Peyer's patch (tissue), 4 donors: Measurements from ENCODE around the gene PRIM1. TPM values are rescaled to one million over a fixed set of nuclear protein-coding genes. Genes with fewer than 3 reads are reported as not detected.
A peak's percentile ranks its signal among the peaks of the same experiment; 100 is the strongest.

Experiments
- DNase-seq, 3 donors: peaks; one replicate each; pipeline ENCODE4 v3.0.0-alpha.2; 2017 to 2019
- H3K27ac ChIP-seq, 4 donors: fragments of 200-600 bp; sonication (generic); one replicate each; pipeline ENCODE4 v1.5.1; 2016 to 2019
- H3K27me3 ChIP-seq, 2 donors: fragments of 200-600 bp; sonication (generic); one replicate each; pipeline ENCODE4 v1.5.1; 2019
- H3K36me3 ChIP-seq, 3 donors: fragments of 200-600 bp; sonication (generic); one replicate each; pipeline ENCODE4 v1.5.1; 2016 to 2019
- H3K4me1 ChIP-seq, 4 donors: fragments of 200-600 bp; sonication (generic); one replicate each; pipeline ENCODE4 v1.5.1; 2016 to 2019
- H3K4me3 ChIP-seq, 4 donors: fragments of 200-600 bp; sonication (generic); 1 replicate in 3 of 4; 2 replicates in 1 of 4; pipeline ENCODE4 v1.5.1; 2016 to 2019; ENCODE audit warnings: mild to moderate bottlenecking in 1 of 4
- H3K9me3 ChIP-seq, 4 donors: fragments of 200-600 bp; sonication (generic); one replicate each; pipeline ENCODE4 v1.5.1; 2016 to 2019; ENCODE audit warnings: mild to moderate bottlenecking in 1 of 4
- CTCF ChIP-seq, 6 experiments: fragments of 450-650 bp in 4 of 6; fragments of 200-600 bp in 2 of 6; sonication (generic) in 1 of 6; IDR thresholded peaks; one replicate each; pipeline ENCODE4 v1.5.1; 2017 to 2019; ENCODE audit warnings: antibody characterized with exemption in 6 of 6, mild to moderate bottlenecking in 3 of 6, moderate library complexity in 1 of 6
- POLR2A ChIP-seq, 2 donors: fragments of 450-650 bp; IDR thresholded peaks; one replicate each; pipeline ENCODE4 v1.5.1; 2017; ENCODE audit warnings: antibody characterized with exemption in 2 of 2, mild to moderate bottlenecking in 2 of 2, moderate library complexity in 2 of 2
- total RNA-seq, 4 donors: library from RNA; depleted of rRNA; stranded (reverse); fragments of >200 nt; gene quantifications; one replicate each; pipeline ENCODE4 v1.1.0, GENCODE V29; 2016

The PRIM1 gene
- total RNA-seq, 4 donors from 2014 or later, result 3.4 to 38.0 (median 5.7) TPM

GRCh38 chr12:56699020-56699661, 53.0 kb downstream of the PRIM1 start:
- H3K4me3 ChIP-seq, result no peak overlapping the region
- no peak for DNase-seq
- TF ChIP-seq CTCF (IDR thresholded peaks at IDR 0.05) (no peak), POLR2A (IDR thresholded peaks at IDR 0.05) (no peak)
- H3K4me1 ChIP-seq, result no peaks in the 10 kb centered on the region
- no peaks in the 10 kb centered on the region for H3K9me3 ChIP-seq
- H3K36me3 ChIP-seq, result no peaks in the 10 kb centered on the region
- H3K27ac ChIP-seq, result no peak overlapping the region
- no peaks in the 10 kb centered on the region for H3K27me3 ChIP-seq

- DNase-seq, result peak in 1 of 3 donors; percentile 1
- no peak overlapping the region for H3K4me3 ChIP-seq
- no peaks in the 10 kb centered on the region for H3K27me3 ChIP-seq
- no peaks in the 10 kb centered on the region for H3K4me1 ChIP-seq
- TF ChIP-seq CTCF (IDR thresholded peaks at IDR 0.05) (no peak), POLR2A (IDR thresholded peaks at IDR 0.05) (no peak)
- H3K27ac ChIP-seq, result no peak overlapping the region
- no peaks in the 10 kb centered on the region for H3K36me3 ChIP-seq
- no peaks in the 10 kb centered on the region for H3K9me3 ChIP-seq
Observed at GRCh38 chr12:56695327-56696101, 56.6 kb downstream of the PRIM1 start.

- H3K36me3 ChIP-seq, result no peaks in the 10 kb centered on the region
Observed at GRCh38 chr12:56694161-56694560, 58.0 kb downstream of the PRIM1 start.

GRCh38 chr12:56688846-56689109, 63.3 kb downstream of the PRIM1 start:
- Histone ChIP-seq H3K36me3 (no peaks in the 10 kb centered on the region), H3K4me1 (peaks cover 0 to 18% (median 3%) of the 10 kb centered on the region in 4 donors), H3K27ac (peak overlapping the region; percentile 98 to 100 (median 99)), H3K9me3 (no peaks in the 10 kb centered on the region), H3K4me3 (peak overlapping the region; percentile 68 to 89 (median 76)), H3K27me3 (no peaks in the 10 kb centered on the region)
- DNase-seq, result peak in 1 of 3 donors; percentile 46
- no peak for TF ChIP-seq CTCF (IDR thresholded peaks at IDR 0.05)
- no peak for TF ChIP-seq POLR2A (IDR thresholded peaks at IDR 0.05)

More at GRCh38 chr12:56694161-56694560, 58.0 kb downstream of the PRIM1 start:
- TF ChIP-seq POLR2A (IDR thresholded peaks at IDR 0.05) (no peak), CTCF (IDR thresholded peaks at IDR 0.05) (no peak)
- Histone ChIP-seq H3K4me1 (no peaks in the 10 kb centered on the region), H3K27ac (no peak overlapping the region), H3K27me3 (no peaks in the 10 kb centered on the region), H3K9me3 (no peaks in the 10 kb centered on the region), H3K4me3 (no peak overlapping the region)
- DNase-seq, result peak in 1 of 3 donors; percentile 1

GRCh38 chr12:56688129-56688845, 63.8 kb downstream of the PRIM1 start, which contains the start of gene PTGES3:
PTGES3 (minus strand) TSS chr12:56688284; CDS start chr12:56687999, 285 bp downstream.
- Histone ChIP-seq H3K9me3 (no peaks in the 10 kb centered on the region), H3K36me3 (no peaks in the 10 kb centered on the region), H3K27ac (peak within 1 kb of the TSS; percentile 98 to 100 (median 99)), H3K27me3 (no peaks in the 10 kb centered on the region), H3K4me1 (peaks cover 0 to 19% (median 3%) of the 10 kb centered on the region in 4 donors), H3K4me3 (peak within 1 kb of the TSS; percentile 68 to 89 (median 76))
- TF ChIP-seq POLR2A (IDR thresholded peaks at IDR 0.05), result peak; percentile 89 to 97
- no peak for TF ChIP-seq CTCF (IDR thresholded peaks at IDR 0.05)
- DNase-seq, result peak; percentile 95 to 99 (median 99)
